Smooth muscle cell (in vitro differentiated cells): ENCODE data around the gene DOK3. TPM values are rescaled to one million over a fixed set of nuclear protein-coding genes. Genes with fewer than 3 reads are reported as not detected.

Experiments used
- DNase-seq: peaks from one replicate; lab custom pipeline; 2025; ENCODE audit not compliant: unreplicated experiment; lab: John Stamatoyannopoulos, UW
- H2AFZ ChIP-seq: fragments of 200-600 bp; sonication (generic); 2 replicates; pipeline ENCODE4 v1.6.0; 2016; ENCODE audit warnings: antibody characterized with exemption, low read depth, mild to moderate bottlenecking
- H3F3A ChIP-seq: fragments of 200-600 bp; sonication (generic); 2 replicates; pipeline ENCODE4 v1.6.0; 2017; ENCODE audit warnings: antibody characterized with exemption, low read depth
- H3K27ac ChIP-seq: fragments of 200-600 bp; sonication (generic); 2 replicates; pipeline ENCODE4 v1.5.1; 2016; ENCODE audit warnings: low read depth, mild to moderate bottlenecking
- H3K27me3 ChIP-seq: fragments of 200-600 bp; sonication (generic); 2 replicates; pipeline ENCODE4 v1.6.1; 2016; ENCODE audit warnings: low read depth, mild to moderate bottlenecking
- H3K36me3 ChIP-seq: fragments of 200-600 bp; sonication (generic); 2 replicates; pipeline ENCODE4 v1.5.1; 2016; ENCODE audit warnings: low read depth
- H3K4me1 ChIP-seq: fragments of 200-600 bp; sonication (generic); 2 replicates; pipeline ENCODE4 v1.5.1; 2016; ENCODE audit warnings: low read depth
- H3K4me2 ChIP-seq: fragments of 200-600 bp; sonication (generic); 2 replicates; pipeline ENCODE4 v1.6.0; 2016; ENCODE audit warnings: mild to moderate bottlenecking
- H3K4me3 ChIP-seq: fragments of 200-600 bp; sonication (generic); 2 replicates; pipeline ENCODE4 v1.5.1; 2016; ENCODE audit warnings: mild to moderate bottlenecking
- H3K79me2 ChIP-seq: fragments of 200-600 bp; sonication (generic); 2 replicates; pipeline ENCODE4 v1.6.0; 2016; ENCODE audit warnings: low read depth, mild to moderate bottlenecking
- H3K9ac ChIP-seq: fragments of 200-600 bp; sonication (generic); 2 replicates; pipeline ENCODE4 v1.6.0; 2016; ENCODE audit warnings: low read depth
- H3K9me3 ChIP-seq: fragments of 200-600 bp; sonication (generic); replicated peaks from 2 replicates; pipeline ENCODE4 v1.5.1; 2016; ENCODE audit warnings: low read depth
- H4K20me1 ChIP-seq: fragments of 200-600 bp; sonication (generic); 2 replicates; pipeline ENCODE4 v1.6.0; 2016; ENCODE audit warnings: low read depth
- WGBS: methylation state at CpG from one replicate; pipeline ENCODE4 v1.1.7; 2016; ENCODE audit warnings: low lambda C conversion rate; 5-methylcytosine and 5-hydroxymethylcytosine counted together
- polyA plus RNA-seq: library from polyadenylated mRNA; unstranded; fragments of >200 nt; fragmentation: Nextera tagmentation; extraction: Ambion mirVana; gene quantifications from 2 replicates; pipeline ENCODE4 v1.2.1, GENCODE V29; 2016
- total RNA-seq: library from RNA; depleted of rRNA; stranded (reverse); fragments of >200 nt; gene quantifications from 2 replicates; pipeline ENCODE4 v1.2.3, GENCODE V29; 2014
- TF ChIP-seq, protein P1 (sequence below): fragments of 200-600 bp; sonication (generic); IDR thresholded peaks from 2 replicates; pipeline ENCODE4 v1.5.1; 2017; ENCODE audit warnings: borderline replicate concordance, mild to moderate bottlenecking, antibody characterized with exemption; ENCODE audit not compliant: insufficient read depth, poor library complexity, severe bottlenecking

Gene DOK3
- total and polyA plus RNA-seq, 2 experiments from 2014 or later, result 0.58 to 1.4 TPM

DNA sequence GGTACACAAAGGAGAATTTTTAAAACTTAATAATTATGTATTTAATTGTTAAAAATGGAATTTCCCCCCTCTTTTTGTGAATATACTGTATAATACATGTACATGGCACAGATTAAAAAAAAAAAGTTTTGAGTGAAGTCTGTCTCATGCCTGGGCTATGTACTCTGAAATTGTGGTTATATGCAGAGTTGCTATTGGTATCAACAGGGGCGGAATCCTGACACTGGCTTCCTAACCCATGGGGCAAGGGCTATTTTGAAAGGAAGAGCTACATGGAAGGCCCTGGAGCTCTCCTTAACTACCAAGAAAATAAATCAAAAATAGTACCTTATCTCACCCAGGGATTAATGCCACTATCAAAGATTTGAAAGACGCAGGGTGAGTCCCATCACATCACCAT lies 45.6 kb upstream of the DOK3 start:
- WGBS, result 100% methylated on average over 2 of the region's 2 CpGs
- peaks cover 36% of the 10 kb centered on the region for H4K20me1 ChIP-seq
- no peaks in the 10 kb centered on the region for H3K36me3 ChIP-seq
- H2AFZ ChIP-seq, result no peak overlapping the region
- H3F3A ChIP-seq, result no peaks in the 10 kb centered on the region
- H3K4me1 ChIP-seq, result peaks cover 19% of the 10 kb centered on the region
- TF ChIP-seq, protein P1, sequence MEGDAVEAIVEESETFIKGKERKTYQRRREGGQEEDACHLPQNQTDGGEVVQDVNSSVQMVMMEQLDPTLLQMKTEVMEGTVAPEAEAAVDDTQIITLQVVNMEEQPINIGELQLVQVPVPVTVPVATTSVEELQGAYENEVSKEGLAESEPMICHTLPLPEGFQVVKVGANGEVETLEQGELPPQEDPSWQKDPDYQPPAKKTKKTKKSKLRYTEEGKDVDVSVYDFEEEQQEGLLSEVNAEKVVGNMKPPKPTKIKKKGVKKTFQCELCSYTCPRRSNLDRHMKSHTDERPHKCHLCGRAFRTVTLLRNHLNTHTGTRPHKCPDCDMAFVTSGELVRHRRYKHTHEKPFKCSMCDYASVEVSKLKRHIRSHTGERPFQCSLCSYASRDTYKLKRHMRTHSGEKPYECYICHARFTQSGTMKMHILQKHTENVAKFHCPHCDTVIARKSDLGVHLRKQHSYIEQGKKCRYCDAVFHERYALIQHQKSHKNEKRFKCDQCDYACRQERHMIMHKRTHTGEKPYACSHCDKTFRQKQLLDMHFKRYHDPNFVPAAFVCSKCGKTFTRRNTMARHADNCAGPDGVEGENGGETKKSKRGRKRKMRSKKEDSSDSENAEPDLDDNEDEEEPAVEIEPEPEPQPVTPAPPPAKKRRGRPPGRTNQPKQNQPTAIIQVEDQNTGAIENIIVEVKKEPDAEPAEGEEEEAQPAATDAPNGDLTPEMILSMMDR, result no peak
- H3K9ac ChIP-seq, result no peak overlapping the region
- H3K4me2 ChIP-seq, result peak overlapping the region; percentile 86
- H3K27me3 ChIP-seq, result no peaks in the 10 kb centered on the region
- DNase-seq, result no peak
- peaks cover 45% of the 10 kb centered on the region for H3K79me2 ChIP-seq
- no peaks in the 10 kb centered on the region for H3K9me3 ChIP-seq
- H3K27ac ChIP-seq, result no peak overlapping the region
- H3K4me3 ChIP-seq, result peak overlapping the region; percentile 89

DNA sequence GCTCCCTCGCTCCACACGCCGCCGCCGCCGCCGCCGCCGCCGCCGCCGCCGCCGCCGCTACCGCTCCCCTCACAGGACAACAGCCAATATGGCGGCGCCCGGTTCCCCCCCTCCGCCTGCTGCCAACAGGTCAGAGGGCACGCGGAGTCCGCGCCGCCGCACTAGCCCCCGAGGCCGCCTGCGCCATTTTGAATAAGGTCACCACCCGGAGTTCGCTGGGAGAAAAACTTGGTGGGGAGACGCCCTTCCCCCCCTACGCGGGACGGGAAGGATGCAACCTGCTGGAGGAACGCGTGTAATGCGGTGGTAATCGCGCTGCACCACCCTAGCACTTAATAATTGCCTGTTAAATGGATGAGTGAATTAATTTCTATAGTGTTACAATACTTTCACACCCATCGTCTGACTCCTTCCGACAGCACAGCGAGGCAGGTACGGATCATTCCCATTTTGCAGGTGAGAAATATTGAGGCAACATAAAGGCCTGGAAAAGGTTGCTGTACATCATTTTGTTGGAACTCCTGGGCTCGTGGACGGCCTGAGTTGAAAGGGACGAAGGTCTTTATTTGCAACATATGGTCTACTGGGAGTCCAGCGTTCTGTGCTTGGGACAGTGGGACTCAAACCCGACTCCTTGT lies 45.0 kb upstream of the DOK3 start, which contains the start of gene FAM193B:
Gene FAM193B (minus strand): TSS at position 90 of the 638 bp plus-strand sequence. CDS start 105 bp downstream, outside the sequence.
- Histone ChIP-seq H3K4me1 (peaks cover 19% of the 10 kb centered on the region), H3K4me2 (peak within 1 kb of the TSS; percentile 98)

DNA sequence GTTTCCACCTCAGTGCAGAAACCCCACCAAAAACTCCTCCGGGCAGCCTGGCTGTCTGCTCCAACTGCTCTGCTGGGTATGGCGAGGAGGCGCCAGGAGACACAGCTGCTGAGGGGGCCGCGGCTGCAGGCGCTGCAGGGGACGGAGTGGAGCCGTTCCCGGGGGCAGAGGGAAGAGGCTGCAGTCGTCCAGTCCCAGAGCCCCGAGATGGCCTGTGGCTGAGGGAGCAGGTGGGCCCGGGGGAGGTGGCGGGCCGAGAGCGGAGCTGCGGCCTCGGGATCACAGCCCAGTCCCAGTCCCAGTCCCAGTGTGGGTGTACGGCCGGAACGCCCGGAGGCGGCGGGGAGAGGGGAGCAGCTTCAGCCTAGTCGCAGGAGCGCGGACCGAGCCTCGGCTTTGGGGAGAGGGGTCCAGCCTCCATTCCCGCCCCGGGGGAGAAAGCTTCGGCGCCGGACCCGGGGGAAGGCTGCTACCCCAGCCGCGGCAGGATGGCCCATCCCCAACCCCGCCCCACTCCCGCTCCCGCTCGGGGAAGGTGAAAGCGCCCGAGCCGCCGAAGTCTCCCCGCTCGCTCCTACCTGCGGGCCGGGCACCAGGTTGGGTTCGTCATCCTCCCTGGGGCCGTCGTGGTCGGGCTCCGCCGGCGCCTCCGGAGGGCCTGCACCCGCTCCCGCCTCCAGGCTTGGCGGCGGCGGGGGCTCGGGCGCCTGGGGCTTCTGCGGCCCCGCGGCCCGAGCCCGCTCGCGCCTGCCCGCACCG lies 44.2 kb upstream of the DOK3 start:
- DNase-seq, result no peak
- Histone ChIP-seq H3K4me2 (peak overlapping the region; percentile 98), H3K27ac (peak overlapping the region; percentile 19), H3K36me3 (no peaks in the 10 kb centered on the region), H3K27me3 (no peaks in the 10 kb centered on the region), H3K4me1 (peaks cover 19% of the 10 kb centered on the region), H3K9ac (peak overlapping the region; percentile 65), H3F3A (peaks cover under 1% of the 10 kb centered on the region), H4K20me1 (peaks cover 49% of the 10 kb centered on the region), H3K9me3 (no peaks in the 10 kb centered on the region), H2AFZ (peak overlapping the region; percentile 25), H3K4me3 (peak overlapping the region; percentile 89), H3K79me2 (peaks cover 58% of the 10 kb centered on the region)
- TF ChIP-seq, protein P1, result no peak
- WGBS, result under 1% methylated on average over 35 of the region's 72 CpGs

More for the DNA sequence above, 45.0 kb upstream of the DOK3 start, which contains the start of gene FAM193B:
- H3F3A ChIP-seq, result no peaks in the 10 kb centered on the region
- peak within 1 kb of the TSS; percentile 65 for H3K9ac ChIP-seq
- peaks cover 42% of the 10 kb centered on the region for H4K20me1 ChIP-seq
- peak within 1 kb of the TSS; percentile 89 for H3K4me3 ChIP-seq
- peak; percentile 85 for DNase-seq
- H3K27ac ChIP-seq, result peak within 1 kb of the TSS; percentile 19
- H3K79me2 ChIP-seq, result peaks cover 51% of the 10 kb centered on the region
- WGBS, result 17% methylated on average over 37 of the region's 49 CpGs
- TF ChIP-seq, protein P1, result no peak
- no peaks in the 10 kb centered on the region for H3K27me3 ChIP-seq
- H2AFZ ChIP-seq, result peak within 1 kb of the TSS; percentile 94
- no peaks in the 10 kb centered on the region for H3K9me3 ChIP-seq
- H3K36me3 ChIP-seq, result no peaks in the 10 kb centered on the region
